Measurements from ENCODE around the gene POU2F3.

DNA sequence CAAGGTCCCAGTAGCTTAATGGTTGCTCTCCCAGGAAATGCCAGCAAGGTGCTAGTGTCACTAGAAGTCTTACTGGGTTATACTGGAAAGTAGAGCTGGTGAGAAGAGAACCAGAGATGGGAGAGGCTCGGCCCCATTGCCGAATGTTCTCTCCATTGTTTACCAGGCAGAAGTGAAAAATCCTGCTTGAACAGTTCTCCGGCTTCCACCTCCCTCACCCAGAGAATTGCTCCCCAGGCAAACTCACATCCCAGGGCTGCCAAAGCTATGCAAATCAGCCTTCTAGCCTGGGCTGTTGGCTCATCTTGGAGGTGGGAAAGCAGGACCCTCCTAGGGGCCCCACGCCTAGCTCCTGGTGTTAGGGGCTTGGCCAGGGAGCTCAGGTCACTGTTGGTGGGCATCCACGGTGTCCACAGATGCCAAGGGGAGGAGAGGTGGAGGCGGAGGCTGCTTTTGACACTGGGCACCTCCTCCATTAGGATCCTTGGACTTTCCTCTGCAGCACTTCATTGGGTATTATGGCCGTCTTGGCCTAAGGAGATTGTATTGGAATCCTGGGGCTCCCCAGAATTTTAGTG, 20.1 kb downstream of the POU2F3 start:
- no peak for TF ChIP-seq EZH2 (IDR thresholded peaks at IDR 0.05; ENCODE audit: borderline replicate concordance, low read length)
- TF ChIP-seq CTCF (IDR thresholded peaks at IDR 0.05; ENCODE audit: low read length), result no peak

Measured in OCI-LY1 (cell line).